Fibroblast of lung (primary cell): Measurements from ENCODE around the gene MROH7. TPM values are rescaled to one million over a fixed set of nuclear protein-coding genes. Genes with fewer than 3 reads are reported as not detected.

Experiments
- DNase-seq, 2 donors: peaks; one replicate each; pipeline versions ENCODE4 v3.0.0 to v3.0.0-alpha.2; 2010; ENCODE audit warnings: low read depth in 2 of 2
- H2AFZ ChIP-seq: 2 replicates; pipeline ENCODE4 v1.5.1; 2012; ENCODE audit warnings: low read length, control low read depth, inconsistent platforms
- H3K27ac ChIP-seq: 2 replicates; pipeline ENCODE4 v1.5.1; 2011; ENCODE audit warnings: low read length, control low read depth; ENCODE audit not compliant: insufficient read depth
- H3K27me3 ChIP-seq: 2 replicates; pipeline ENCODE4 v1.5.1; 2011; ENCODE audit warnings: mild to moderate bottlenecking, low read length; ENCODE audit not compliant: control insufficient read depth, insufficient read depth
- H3K36me3 ChIP-seq: 2 replicates; pipeline ENCODE4 v1.5.1; 2011; ENCODE audit warnings: low read length; ENCODE audit not compliant: control insufficient read depth, insufficient read depth
- H3K4me1 ChIP-seq: 2 replicates; pipeline ENCODE4 v1.5.1; 2011; ENCODE audit warnings: low read length; ENCODE audit not compliant: control insufficient read depth, insufficient read depth; ENCODE audit errors: extremely low read depth
- H3K4me2 ChIP-seq: 2 replicates; pipeline ENCODE4 v1.5.1; 2011; ENCODE audit warnings: low read length, control low read depth; ENCODE audit not compliant: insufficient read depth; ENCODE audit errors: extremely low read depth
- H3K4me3 ChIP-seq, 4 experiments: fragments of 200-600 bp in 1 of 4; sonication (generic) in 1 of 4; replicated peaks in 1 of 4; 2 replicates each; pipeline ENCODE4 v1.5.1; 2011 to 2016; ENCODE audit warnings: low read length in 4 of 4, low read depth in 3 of 4, mild to moderate bottlenecking in 3 of 4, control low read depth in 2 of 4, inconsistent platforms in 1 of 4, mixed read lengths in 1 of 4; ENCODE audit not compliant: insufficient read depth in 1 of 4; ENCODE audit errors: control extremely low read depth in 1 of 4
- H3K79me2 ChIP-seq: 2 replicates; pipeline ENCODE4 v1.5.1; 2012; ENCODE audit warnings: mild to moderate bottlenecking, low read length, inconsistent platforms; ENCODE audit not compliant: control insufficient read depth, insufficient read depth
- H3K9ac ChIP-seq: 2 replicates; pipeline ENCODE4 v1.5.1; 2011; ENCODE audit warnings: mild to moderate bottlenecking, low read length, control low read depth; ENCODE audit not compliant: insufficient read depth
- H3K9me3 ChIP-seq: 2 replicates; pipeline ENCODE4 v1.5.1; 2012; ENCODE audit warnings: low read depth, low read length; ENCODE audit not compliant: control insufficient read depth, insufficient read depth
- H4K20me1 ChIP-seq: 2 replicates; pipeline ENCODE4 v1.5.1; 2011; ENCODE audit warnings: low read length; ENCODE audit not compliant: control insufficient read depth, insufficient read depth; ENCODE audit errors: extremely low read depth
- CTCF ChIP-seq, 2 donors: IDR thresholded peaks in 1 of 2; conservative IDR thresholded peaks in 1 of 2; 1 replicate in 1 of 2; 2 replicates in 1 of 2; pipeline ENCODE4 v1.5.1; 2011 to 2012; ENCODE audit warnings: low read length in 2 of 2, control low read depth in 1 of 2, inconsistent platforms in 1 of 2, low read depth in 1 of 2, mild to moderate bottlenecking in 1 of 2
- EZH2 ChIP-seq: IDR thresholded peaks from 2 replicates; pipeline ENCODE4 v1.5.1; 2012; ENCODE audit warnings: low read length, control low read depth, mild to moderate bottlenecking; ENCODE audit errors: missing control alignments
- polyA plus RNA-seq, 2 donors: library from polyadenylated mRNA; depleted of rRNA in 1 of 2; stranded (reverse) in 1 of 2; unstranded in 1 of 2; fragments of >200 nt; gene quantifications; 2 replicates each; pipeline ENCODE4 v1.2.1, GENCODE V29; 2011 to 2012; ENCODE audit warnings: missing spikeins in 1 of 2
- total RNA-seq: library from RNA; depleted of rRNA; stranded (reverse); fragments of >200 nt; gene quantifications from 2 replicates; pipeline ENCODE4 v1.2.1, GENCODE V29; 2014

The MROH7 gene
- total and polyA plus RNA-seq, 2 donors (not counting 1 experiment from before 2014, with no cell fraction given) = 0.01 to 0.33 TPM

GRCh38 chr1:54714881-54715492 lies 73.4 kb downstream of the MROH7 start:
- no peak overlapping the region for H3K9ac ChIP-seq
- peaks cover 3% of the 10 kb centered on the region for H3K4me1 ChIP-seq
- H4K20me1 ChIP-seq = no peaks in the 10 kb centered on the region
- no peaks in the 10 kb centered on the region for H3K9me3 ChIP-seq
- TF ChIP-seq EZH2 = no peak
- no peak for TF ChIP-seq CTCF (conservative IDR thresholded peaks at IDR 0.05 in 1 of 2, IDR thresholded peaks at IDR 0.05 in 1 of 2; ENCODE audit: low read depth in 1 of 2, low read length in 2 of 2)
- H3K27me3 ChIP-seq = peaks cover 7% of the 10 kb centered on the region
- H2AFZ ChIP-seq = peak overlapping the region; percentile 83
- H3K36me3 ChIP-seq = no peaks in the 10 kb centered on the region
- peaks cover 14% of the 10 kb centered on the region for H3K79me2 ChIP-seq
- peak overlapping the region; percentile 70 for H3K4me2 ChIP-seq
- H3K27ac ChIP-seq = no peak overlapping the region
- no peak for DNase-seq
- peak overlapping the region in 2 of 4 experiments; percentile 83 to 96 for H3K4me3 ChIP-seq

- Histone ChIP-seq H3K27me3 (peaks cover 7% of the 10 kb centered on the region), H4K20me1 (no peaks in the 10 kb centered on the region), H3K4me3 (peak within 1 kb of the TSS; percentile 55 to 96 (median 73)), H3K4me1 (peaks cover 3% of the 10 kb centered on the region), H3K27ac (peak within 1 kb of the TSS; percentile 72), H3K79me2 (peaks cover 14% of the 10 kb centered on the region), H3K4me2 (peak within 1 kb of the TSS; percentile 70), H2AFZ (peak within 1 kb of the TSS; percentile 83), H3K9me3 (no peaks in the 10 kb centered on the region), H3K9ac (peak within 1 kb of the TSS; percentile 61), H3K36me3 (no peaks in the 10 kb centered on the region)
- DNase-seq = peak; percentile 76 to 79
- TF ChIP-seq CTCF (conservative IDR thresholded peaks at IDR 0.05 in 1 of 2, IDR thresholded peaks at IDR 0.05 in 1 of 2; ENCODE audit: low read depth in 1 of 2, low read length in 2 of 2) (no peak), EZH2 (no peak)
Observed at GRCh38 chr1:54715493-54716298, 74.1 kb downstream of the MROH7 start, which contains the start of gene TTC4. Gene TTC4 (plus strand): TSS chr1:54715861. CDS start chr1:54715909, 48 bp downstream.

GRCh38 chr1:54716299-54717047 lies 74.9 kb downstream of the MROH7 start:
- DNase-seq = peak; percentile 49 to 80
- Histone ChIP-seq H3K27ac (peak overlapping the region; percentile 72), H4K20me1 (no peaks in the 10 kb centered on the region), H3K4me3 (peak overlapping the region; percentile 55 to 96 (median 73)), H3K79me2 (peaks cover 14% of the 10 kb centered on the region), H2AFZ (peak overlapping the region; percentile 30), H3K36me3 (no peaks in the 10 kb centered on the region), H3K9me3 (no peaks in the 10 kb centered on the region), H3K9ac (peak overlapping the region; percentile 61), H3K27me3 (peaks cover 4% of the 10 kb centered on the region), H3K4me2 (peak overlapping the region; percentile 48), H3K4me1 (peaks cover 3% of the 10 kb centered on the region)
- TF ChIP-seq EZH2 (no peak), CTCF (conservative IDR thresholded peaks at IDR 0.05 in 1 of 2, IDR thresholded peaks at IDR 0.05 in 1 of 2; ENCODE audit: low read depth in 1 of 2, low read length in 2 of 2) (no peak)
